OCI-LY7 (cell line): Measurements from ENCODE around the gene NSD1. TPM values are rescaled to one million over a fixed set of nuclear protein-coding genes. Genes with fewer than 3 reads are reported as not detected.
A peak's percentile ranks its signal among the peaks of the same experiment; 100 is the strongest.

ENCODE experiments used
- BruUV-seq: library from RNA; stranded (reverse); fragments of 400-500 nt; replicated peaks from 2 replicates; lab custom pipeline; 2021; lab: Mats Ljungman, UMichigan
- CTCF ChIA-PET: fragments of 300-600 bp; sonication (Branson Sonifier 250); formaldehyde crosslinking; loops from one replicate; lab custom pipeline; 2022; ENCODE audit warnings: antibody characterized with exemption; ENCODE audit not compliant: unreplicated experiment; lab: Charles Lee
- POLR2A ChIA-PET: fragments of 300-600 bp; sonication (Branson Sonifier 250); formaldehyde crosslinking; loops from one replicate; lab custom pipeline; 2022; ENCODE audit warnings: antibody characterized with exemption; lab: Charles Lee
- DNase-seq: peaks from one replicate; pipeline ENCODE4 v3.0.0-alpha.2; 2015; ENCODE audit warnings: low spot score
- H2AFZ ChIP-seq: fragments of 200-600 bp; sonication (generic), shearing (Covaris generic); 2 replicates; pipeline ENCODE4 v1.6.1; 2014; ENCODE audit warnings: mild to moderate bottlenecking, antibody characterized with exemption, low read length, moderate library complexity
- H3K27ac ChIP-seq: fragments of 200-600 bp; sonication (generic); 2 replicates; pipeline ENCODE4 v1.5.1; 2014; ENCODE audit warnings: mixed run types, low read depth, mild to moderate bottlenecking, moderate library complexity, low read length, inconsistent platforms; ENCODE audit not compliant: poor library complexity, severe bottlenecking
- H3K36me3 ChIP-seq: fragments of 200-600 bp; sonication (generic); 2 replicates; pipeline ENCODE4 v1.6.1; 2014; ENCODE audit warnings: mild to moderate bottlenecking, antibody characterized with exemption, low read length, moderate library complexity, mixed read lengths; ENCODE audit not compliant: insufficient read depth
- H3K4me1 ChIP-seq: fragments of 200-600 bp; sonication (generic); 2 replicates; pipeline ENCODE4 v1.5.1; 2014; ENCODE audit warnings: mild to moderate bottlenecking, low read length; ENCODE audit not compliant: insufficient read depth, poor library complexity, severe bottlenecking
- H3K4me2 ChIP-seq: fragments of 200-600 bp; sonication (generic); 2 replicates; pipeline ENCODE4 v1.6.1; 2014; ENCODE audit warnings: mild to moderate bottlenecking, low read length
- H3K4me3 ChIP-seq: fragments of 200-600 bp; sonication (generic); 2 replicates; pipeline ENCODE4 v1.5.1; 2014; ENCODE audit warnings: mild to moderate bottlenecking, low read depth, low read length; ENCODE audit not compliant: poor library complexity, severe bottlenecking
- H3K79me2 ChIP-seq: fragments of 200-600 bp; sonication (generic); 2 replicates; pipeline ENCODE4 v1.6.1; 2016; ENCODE audit warnings: low read depth, mild to moderate bottlenecking, low read length, moderate library complexity, mixed read lengths; ENCODE audit not compliant: insufficient read depth
- H3K9me2 ChIP-seq: fragments of 200-600 bp; sonication (generic); 2 replicates; pipeline ENCODE4 v1.6.1; 2016; ENCODE audit warnings: mild to moderate bottlenecking, low read length, mixed read lengths; ENCODE audit not compliant: insufficient read depth
- H3K9me3 ChIP-seq: fragments of 200-600 bp; sonication (generic); 2 replicates; pipeline ENCODE4 v1.6.1; 2014; ENCODE audit warnings: mild to moderate bottlenecking, mixed run types, low read length, mixed read lengths
- H4K20me1 ChIP-seq: fragments of 200-600 bp; sonication (generic); 2 replicates; pipeline ENCODE4 v1.6.1; 2014; ENCODE audit warnings: mild to moderate bottlenecking, antibody characterized with exemption, low read length, moderate library complexity, mixed read lengths; ENCODE audit not compliant: insufficient read depth
- EZH2phosphoT487 ChIP-seq: fragments of 200-600 bp; sonication (generic); IDR thresholded peaks from 2 replicates; pipeline ENCODE4 v1.6.1; 2018; ENCODE audit warnings: low read depth, borderline replicate concordance, mild to moderate bottlenecking, mixed run types, antibody characterized with exemption, low read length, moderate library complexity, mixed read lengths
- intact Hi-C: fragments of 100-400 bp; cut with micrococcal nuclease; formaldehyde crosslinking; loops from one replicate; pipeline ENCODE4 v1.10.0; 2022; ENCODE audit not compliant: unreplicated experiment
- total RNA-seq, 2 experiments: library from RNA; depleted of rRNA in 1 of 2; stranded (reverse); fragments of >200 nt in 1 of 2; shearing (Covaris generic) in 1 of 2; gene quantifications; 2 replicates each; pipeline ENCODE4 v1.2.3, GENCODE V29; 2014 to 2022
- TF ChIP-seq, protein P1 (sequence below): fragments of 200-600 bp; sonication (generic); conservative IDR thresholded peaks from 2 replicates; pipeline ENCODE4 v1.5.1; 2014; ENCODE audit warnings: mild to moderate bottlenecking, antibody characterized with exemption, low read length, moderate library complexity, mixed read lengths

NSD1 gene
- total RNA-seq, 2 experiments from 2014 or later, result 64.3 to 142 TPM

DNA sequence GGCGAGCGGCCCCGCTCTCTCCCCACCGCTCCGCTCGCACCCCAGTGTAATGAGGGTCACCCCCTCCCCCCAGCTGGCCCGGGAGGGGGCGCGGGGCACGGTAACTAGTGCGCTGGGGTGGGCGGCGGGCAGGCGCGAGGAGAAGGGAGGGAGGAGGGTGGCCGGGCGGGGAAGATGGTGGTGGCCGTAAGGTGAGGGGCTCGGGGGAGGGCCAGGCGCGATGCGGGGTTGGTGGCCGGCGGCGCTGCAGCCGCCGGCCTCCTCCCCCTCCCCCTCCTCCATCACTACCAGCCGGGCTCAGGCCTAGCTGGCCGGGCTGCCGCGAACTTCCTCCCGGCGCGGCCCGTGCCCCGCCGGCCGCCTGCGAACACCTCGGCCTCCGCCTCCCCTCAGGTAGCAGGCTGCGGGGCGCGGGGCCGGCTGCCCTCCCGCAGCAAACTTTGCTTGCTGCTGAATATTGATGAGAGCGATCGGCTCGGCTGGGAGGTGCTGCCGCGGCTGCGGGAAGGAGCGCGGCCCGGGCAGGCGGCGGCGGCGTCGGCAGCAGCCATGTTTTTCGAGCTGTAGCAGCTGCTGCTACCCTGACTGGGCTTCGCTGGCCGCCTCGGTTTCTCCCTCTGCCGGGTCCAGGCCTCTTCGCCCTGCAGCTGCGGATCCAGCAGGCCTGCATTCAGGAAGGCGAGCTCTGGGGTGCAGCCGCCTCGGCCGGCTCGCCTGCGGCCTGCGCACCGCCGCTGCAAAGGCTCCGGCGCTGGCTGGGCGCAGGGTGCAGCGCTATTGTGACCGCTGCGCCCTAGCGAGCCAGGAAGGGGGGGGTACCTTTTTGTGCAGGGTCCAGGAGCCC lies 502 bp downstream of the NSD1 start:
- no peak for TF ChIP-seq EZH2phosphoT487
- TF ChIP-seq, protein P1, sequence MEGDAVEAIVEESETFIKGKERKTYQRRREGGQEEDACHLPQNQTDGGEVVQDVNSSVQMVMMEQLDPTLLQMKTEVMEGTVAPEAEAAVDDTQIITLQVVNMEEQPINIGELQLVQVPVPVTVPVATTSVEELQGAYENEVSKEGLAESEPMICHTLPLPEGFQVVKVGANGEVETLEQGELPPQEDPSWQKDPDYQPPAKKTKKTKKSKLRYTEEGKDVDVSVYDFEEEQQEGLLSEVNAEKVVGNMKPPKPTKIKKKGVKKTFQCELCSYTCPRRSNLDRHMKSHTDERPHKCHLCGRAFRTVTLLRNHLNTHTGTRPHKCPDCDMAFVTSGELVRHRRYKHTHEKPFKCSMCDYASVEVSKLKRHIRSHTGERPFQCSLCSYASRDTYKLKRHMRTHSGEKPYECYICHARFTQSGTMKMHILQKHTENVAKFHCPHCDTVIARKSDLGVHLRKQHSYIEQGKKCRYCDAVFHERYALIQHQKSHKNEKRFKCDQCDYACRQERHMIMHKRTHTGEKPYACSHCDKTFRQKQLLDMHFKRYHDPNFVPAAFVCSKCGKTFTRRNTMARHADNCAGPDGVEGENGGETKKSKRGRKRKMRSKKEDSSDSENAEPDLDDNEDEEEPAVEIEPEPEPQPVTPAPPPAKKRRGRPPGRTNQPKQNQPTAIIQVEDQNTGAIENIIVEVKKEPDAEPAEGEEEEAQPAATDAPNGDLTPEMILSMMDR, result no peak
- H3K4me1 ChIP-seq, result peaks cover 46% of the 10 kb centered on the region

DNA sequence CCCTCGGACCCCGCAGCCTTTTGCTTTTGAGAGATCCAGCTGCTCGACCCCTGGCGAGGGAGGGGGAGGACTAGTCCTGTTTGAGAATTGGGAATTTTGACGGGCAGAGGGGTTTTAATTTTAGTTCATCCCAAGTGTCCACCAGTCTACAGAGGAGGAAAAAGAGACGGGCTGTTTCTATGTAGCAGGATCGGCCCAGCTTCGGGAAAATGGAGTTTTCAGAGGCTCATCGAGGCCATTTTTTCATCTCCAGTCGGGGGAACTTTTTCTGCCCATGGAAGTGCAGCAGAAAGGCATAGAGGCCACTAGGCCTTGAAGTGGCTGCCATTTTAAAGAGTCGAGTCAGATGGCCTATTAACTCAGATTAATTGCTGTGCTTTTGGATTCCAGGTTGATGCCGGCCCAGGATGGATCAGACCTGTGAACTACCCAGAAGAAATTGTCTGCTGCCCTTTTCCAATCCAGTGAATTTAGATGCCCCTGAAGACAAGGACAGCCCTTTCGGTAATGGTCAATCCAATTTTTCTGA lies 1.2 kb downstream of the NSD1 start:
- ChIA-PET POLR2A (interaction anchor here (0.7 to 2.7 kb wide), 5 partner anchors 9 to 41 kb away, joined by 3 to 12 read pairs (median 3); no protein-coding TSS in a partner anchor), CTCF (no interaction called here)
- peak overlapping the region; percentile 55 for H3K27ac ChIP-seq
- H3K79me2 ChIP-seq, result peaks cover 52% of the 10 kb centered on the region
- H3K4me3 ChIP-seq, result peak overlapping the region; percentile 86
- H3K4me1 ChIP-seq, result peaks cover 46% of the 10 kb centered on the region
- H3K9me3 ChIP-seq, result peaks cover 7% of the 10 kb centered on the region; the same call in 1 of the 2 replicates
- H3K36me3 ChIP-seq, result peaks cover 44% of the 10 kb centered on the region
- H4K20me1 ChIP-seq, result no peaks in the 10 kb centered on the region
- no peaks in the 10 kb centered on the region for H3K9me2 ChIP-seq
- BruUV-seq, result no TSS peak
- no peak for TF ChIP-seq EZH2phosphoT487
- TF ChIP-seq, protein P1, result no peak
- no peak overlapping the region; the same call in 1 of the 2 replicates for H2AFZ ChIP-seq
- intact Hi-C loops, result loop anchor here (2.0 kb wide), 1 partner anchor 42 kb away; no protein-coding TSS in a partner anchor
- DNase-seq, result peak; percentile 47
- peak overlapping the region; percentile 99 for H3K4me2 ChIP-seq

More for the DNA sequence above, 502 bp downstream of the NSD1 start:
- Histone ChIP-seq H3K36me3 (peaks cover 37% of the 10 kb centered on the region), H3K79me2 (peaks cover 45% of the 10 kb centered on the region), H3K4me2 (peak overlapping the region; percentile 99), H3K9me3 (peaks cover 7% of the 10 kb centered on the region; the same call in 1 of the 2 replicates), H4K20me1 (no peaks in the 10 kb centered on the region), H3K9me2 (no peaks in the 10 kb centered on the region), H2AFZ (peak overlapping the region; percentile 12; the same call in 1 of the 2 replicates), H3K4me3 (peak overlapping the region; percentile 86), H3K27ac (peak overlapping the region; percentile 55)
- ChIA-PET POLR2A (interaction anchor here (0.7 to 1.4 kb wide), 4 partner anchors 8 to 982 kb away, joined by 3 to 7 read pairs (median 3); no protein-coding TSS in a partner anchor), CTCF (no interaction called here)
- no TSS peak for BruUV-seq
- peak; percentile 68 for DNase-seq
- intact Hi-C loops, result loop anchor here (2.0 kb wide), 1 partner anchor 43 kb away; no protein-coding TSS in a partner anchor
